GM19035 (cell line): Measurements from ENCODE around the gene HACD2.
A peak's percentile ranks its signal among the peaks of the same experiment; 100 is the strongest.

ENCODE experiments used
- ATAC-seq: cut with Tn5 transposase; IDR thresholded peaks from one replicate; pipeline ENCODE4 v1.9.1; 2021; ENCODE audit not compliant: unreplicated experiment

The HACD2 gene, protein sequence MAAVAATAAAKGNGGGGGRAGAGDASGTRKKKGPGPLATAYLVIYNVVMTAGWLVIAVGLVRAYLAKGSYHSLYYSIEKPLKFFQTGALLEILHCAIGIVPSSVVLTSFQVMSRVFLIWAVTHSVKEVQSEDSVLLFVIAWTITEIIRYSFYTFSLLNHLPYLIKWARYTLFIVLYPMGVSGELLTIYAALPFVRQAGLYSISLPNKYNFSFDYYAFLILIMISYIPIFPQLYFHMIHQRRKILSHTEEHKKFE

DNA sequence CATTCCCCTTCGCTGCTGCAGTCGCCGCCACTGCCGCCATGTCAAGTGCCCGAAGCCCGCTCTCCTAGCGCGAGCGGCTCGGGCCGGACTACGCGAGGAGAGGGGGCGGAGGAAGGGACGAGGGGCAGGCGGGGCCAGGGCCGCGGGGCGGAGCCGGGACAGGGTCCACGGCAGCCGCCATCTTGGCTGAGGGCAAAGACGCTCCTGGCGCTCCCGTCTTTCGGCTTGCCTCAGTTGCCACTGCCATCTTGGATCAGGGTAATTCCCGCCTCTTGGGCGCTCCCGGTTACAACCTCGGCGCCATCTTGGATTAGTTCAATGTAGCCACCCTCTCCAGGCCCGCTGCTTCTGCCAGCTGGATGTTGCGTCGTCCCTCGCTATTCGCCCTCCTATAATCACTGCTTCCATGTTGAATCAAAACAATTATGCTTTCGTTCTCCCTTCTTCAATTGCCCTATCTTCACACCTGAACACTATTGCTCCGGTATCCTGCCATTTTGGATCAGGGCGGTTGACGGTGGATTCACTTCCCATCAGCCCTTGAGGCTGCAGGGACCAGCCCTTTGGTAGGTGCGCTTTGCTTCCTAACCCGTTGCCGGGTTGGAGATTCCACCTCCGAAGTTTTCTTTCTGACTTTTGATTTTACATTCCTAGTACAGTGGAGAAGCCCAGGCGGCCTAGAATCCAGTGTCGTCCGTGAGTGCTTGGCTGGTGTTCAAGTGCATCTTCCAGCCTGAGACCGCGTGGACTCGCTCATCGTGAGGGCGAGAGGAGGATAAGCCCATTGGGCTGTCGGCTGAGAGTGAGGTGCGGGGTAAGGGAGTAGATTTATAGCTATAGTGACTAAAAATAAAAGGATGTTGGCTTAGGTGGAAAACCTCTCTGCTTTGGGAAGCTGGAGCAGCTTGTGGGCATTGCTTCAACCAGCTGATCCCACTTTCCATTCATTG, at the start of gene HACD2:
HACD2 (minus strand) TSS at position 66 of the 950 bp plus-strand sequence; CDS start at position 40, 26 bp downstream.
- peak; percentile 94 for ATAC-seq

DNA sequence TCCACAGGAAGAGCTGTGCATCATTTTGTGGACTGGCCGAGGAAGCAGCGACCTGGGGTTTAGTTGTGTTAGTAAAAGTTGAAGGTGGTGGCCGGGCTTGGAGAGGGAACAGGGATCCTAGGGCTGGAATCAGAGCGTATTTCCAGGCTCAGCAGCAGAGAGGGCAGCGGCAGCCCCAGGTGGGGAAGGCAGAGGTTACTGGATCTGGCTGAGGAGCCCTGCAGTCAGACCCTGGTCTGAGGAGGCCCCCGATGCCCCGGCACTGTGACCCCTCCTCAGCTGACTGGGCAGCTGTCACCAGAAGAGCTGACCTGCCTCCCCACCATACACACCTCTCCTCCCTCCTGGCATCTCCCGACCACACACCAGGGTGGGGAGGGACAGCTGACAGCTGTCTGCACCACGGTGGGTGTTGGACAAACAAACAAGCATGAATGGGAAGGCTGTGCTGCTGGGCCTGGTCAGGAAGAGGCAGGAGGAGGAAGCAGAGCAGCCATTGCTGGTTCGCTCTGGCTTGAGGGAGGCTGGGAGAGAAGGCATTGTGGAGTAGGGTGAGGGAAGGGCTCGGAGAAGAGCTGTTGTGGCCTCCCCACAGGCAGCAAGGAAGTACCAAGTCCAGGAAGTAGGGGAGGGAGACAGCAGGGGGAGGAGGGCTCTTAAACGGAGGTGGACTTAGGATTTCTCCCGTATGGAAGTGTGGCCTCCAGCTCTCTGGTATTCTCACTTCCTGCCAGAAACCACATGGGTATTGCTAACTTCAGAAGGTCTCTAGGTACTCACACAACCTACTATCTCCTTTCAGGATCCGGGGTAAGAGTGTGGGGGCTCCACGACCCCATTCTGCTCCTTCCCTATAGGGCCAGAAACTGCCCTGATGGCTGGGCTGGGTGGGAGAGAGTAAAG, 49.5 kb upstream of the HACD2 start:
- ATAC-seq, result no peak

DNA sequence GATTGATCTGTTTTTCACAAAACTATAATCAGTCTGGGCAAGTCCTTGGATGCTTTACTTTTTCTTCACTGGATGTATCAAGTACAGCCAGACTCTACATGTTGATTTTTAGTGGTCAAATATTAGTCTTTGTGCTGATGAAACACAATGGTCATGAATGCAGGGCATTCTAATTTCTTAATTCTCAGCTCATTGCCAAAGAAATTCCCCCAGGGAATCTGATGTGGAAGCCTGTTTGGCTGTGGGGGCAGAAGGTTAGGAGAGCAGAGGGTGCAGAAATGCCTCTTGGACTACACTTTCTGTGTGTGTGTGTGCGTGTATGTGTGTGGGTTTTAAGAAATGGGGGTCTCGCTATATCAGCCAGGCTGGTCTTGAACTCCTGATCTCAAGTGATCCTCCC, 48.7 kb upstream of the HACD2 start:
- no peak for ATAC-seq

DNA sequence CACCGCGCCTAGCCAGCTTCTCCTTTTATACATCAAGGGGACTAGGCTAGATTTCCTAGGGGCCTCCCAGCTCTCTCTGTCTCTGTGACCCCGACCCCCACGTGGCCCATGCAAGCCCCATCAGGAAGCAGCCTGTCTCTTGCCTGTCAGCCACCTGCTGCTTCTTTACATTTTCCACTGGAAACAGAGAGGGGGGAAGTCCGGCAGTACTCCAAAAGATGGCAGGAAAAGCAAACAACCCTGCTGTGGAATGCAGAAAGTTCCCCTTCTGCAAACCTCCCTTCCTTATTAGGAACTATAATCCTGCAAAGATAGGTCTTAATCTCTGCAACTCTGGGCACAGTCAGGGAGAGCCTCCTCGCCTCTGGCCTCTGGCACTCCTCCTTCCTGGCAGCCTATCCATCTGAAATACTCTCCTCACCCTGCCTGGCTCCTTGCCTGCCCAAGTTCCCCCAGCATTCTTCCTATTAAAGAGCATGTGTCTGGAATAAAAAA, 47.4 kb upstream of the HACD2 start:
- ATAC-seq, result no peak

DNA sequence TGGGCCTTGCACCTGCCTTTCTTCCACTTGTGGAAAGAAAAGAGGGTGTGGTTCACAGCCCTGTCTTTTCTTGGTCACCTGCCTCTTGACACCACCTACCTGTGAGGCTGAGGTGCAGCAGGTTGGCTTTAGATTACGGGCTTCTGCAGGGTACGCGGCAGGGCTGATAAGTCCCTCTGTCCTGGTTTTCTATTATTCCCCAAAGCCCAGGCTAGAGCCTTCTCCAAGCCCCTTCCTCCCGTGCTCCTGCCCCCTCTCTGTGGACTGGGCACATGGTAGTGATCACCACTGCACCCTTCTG, 44.8 kb upstream of the HACD2 start:
- ATAC-seq, result no peak

DNA sequence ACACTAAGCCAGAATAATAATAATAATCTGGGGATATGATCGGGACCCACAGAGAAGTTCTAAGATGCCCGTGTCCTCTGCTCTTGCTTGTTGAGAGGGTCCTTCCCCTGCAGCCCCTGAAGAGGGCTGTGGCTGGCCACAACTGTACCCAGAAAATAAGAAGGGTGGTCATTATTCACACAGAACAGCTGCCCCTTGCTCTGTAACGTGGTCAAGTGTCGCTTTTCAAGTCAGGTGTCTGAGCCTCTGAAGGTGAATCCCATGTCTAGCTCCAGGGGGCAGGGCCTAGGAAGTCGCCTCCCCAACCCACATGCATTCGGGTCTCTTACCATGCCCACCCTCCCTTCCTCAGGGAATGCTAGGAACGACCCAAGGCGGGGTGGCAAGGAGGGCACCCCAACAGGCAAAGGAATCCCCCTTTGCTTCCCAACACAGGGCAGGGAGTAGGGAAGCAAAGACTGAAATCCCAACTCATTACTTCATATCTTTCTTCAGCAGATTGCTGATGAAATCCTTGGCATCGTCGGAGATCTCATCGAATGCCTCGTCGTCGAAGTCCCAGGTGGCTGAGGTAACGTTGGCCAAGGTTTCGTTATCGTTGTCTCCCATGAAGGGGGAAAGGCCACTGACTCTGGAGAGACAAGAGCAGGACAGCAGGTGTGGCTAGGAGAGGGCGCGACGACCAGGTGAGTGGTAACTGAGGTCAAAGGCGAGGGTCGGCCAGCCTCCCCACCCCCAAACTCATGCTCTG, 44.3 kb upstream of the HACD2 start:
- no peak for ATAC-seq

DNA sequence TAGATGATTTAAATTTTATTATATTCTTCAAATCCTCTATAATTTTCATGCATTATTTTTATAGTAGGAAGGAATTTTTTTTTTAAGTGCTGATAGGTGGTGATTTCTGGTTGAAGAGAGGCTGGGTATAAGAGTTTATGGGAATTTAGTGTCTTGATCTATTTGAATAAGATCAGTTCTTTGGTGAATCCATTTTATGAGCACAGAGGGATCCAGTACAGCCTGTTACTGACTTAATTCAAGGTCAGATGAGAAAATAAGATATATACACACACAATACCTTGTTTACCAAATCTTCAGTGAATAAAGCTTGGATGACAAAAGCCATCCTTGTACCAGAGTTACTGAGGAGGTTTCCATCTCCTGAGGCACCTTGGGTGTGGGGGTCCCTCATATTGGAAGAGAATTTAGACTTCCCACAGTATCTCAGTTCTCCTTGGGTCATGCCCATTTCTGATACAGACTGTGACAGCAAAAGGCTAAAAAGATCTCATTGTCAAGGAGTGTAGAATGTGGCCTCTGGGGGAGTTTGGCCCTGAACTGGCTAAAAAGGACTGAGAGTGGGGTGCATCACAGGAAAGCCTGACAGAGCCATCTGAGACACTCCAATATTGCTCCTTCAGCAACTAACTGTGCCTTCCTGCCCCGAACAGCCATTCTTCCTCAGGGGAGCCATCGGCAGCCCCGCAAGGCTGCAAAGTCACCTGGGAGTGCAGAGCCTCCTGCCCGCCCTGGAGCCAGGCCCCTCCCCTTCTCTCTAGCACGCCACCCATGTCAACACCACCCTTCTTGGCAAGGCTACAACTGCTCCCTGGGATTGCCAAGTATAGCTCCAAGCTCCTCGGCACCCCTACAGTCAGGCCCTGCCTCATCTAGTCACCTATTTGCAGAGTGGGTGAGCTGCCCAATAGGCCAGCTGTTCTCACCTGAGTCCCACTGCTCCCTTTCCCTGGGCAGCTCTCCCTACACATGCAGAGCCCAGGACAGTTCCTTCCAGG, 43.1 kb upstream of the HACD2 start:
- ATAC-seq, result no peak

DNA sequence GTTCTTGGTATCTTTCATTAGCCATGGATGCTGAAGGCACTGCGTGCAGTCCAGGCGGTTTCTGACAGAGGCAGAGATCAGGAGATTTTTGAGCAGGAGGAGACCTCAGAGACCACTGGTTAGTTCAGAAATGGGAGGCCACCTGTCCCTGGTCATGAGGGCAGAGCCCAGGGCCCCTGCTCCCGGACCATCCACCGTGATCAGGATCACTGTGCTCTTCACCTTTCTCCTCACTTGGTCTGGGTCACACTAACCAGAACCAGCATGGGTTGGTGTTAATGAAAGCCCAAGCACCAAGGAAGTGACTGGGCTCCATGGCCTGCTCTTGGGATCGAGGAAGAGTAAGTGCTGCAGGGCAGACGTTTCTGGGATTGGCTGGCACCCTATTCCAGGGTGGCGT, 42.0 kb upstream of the HACD2 start:
- ATAC-seq, result no peak

DNA sequence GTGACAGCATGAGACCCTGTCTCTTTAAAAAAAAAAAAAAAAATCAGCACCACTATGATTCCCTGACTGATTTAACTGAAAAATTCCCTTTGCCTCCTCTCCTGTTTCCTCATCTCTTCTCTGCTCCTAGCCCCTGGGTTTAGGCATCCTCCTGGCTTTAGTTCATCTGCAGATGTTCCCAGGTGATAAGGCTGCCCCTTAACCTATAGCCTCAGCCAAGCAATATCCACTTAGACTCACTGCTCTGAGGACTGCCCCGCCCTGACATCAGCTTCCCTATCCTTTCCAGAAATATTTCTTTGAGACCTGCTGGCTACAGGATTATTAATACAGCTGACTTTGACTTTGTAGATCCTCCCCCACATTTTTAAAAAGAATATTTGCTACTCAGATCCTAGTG, 39.4 kb upstream of the HACD2 start:
- no peak for ATAC-seq

DNA sequence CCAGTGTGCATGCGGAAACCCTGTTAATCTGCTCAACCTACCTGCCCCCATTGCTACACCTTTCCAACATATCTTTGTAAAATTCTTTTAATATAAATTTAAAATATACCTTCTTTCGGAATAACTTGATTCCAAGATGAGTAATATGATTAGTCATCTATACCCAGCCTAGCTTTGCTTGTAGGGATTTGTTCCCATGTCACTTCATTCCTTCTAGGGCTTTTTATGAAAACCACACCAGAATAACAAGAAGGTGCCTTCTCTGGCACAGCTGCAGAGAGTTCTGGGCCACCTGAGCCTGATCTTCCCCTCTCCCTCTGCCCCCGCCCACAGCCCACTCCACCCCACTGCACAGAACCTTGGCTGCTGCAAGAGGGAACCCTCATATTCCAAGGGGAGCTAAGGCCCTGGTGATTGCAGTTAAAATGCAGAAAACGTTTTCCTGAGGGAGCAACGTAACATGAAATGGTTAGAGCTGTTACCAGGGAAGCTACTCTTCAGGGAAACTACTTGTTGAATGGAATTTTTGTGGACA, 38.6 kb upstream of the HACD2 start:
- ATAC-seq, result no peak

DNA sequence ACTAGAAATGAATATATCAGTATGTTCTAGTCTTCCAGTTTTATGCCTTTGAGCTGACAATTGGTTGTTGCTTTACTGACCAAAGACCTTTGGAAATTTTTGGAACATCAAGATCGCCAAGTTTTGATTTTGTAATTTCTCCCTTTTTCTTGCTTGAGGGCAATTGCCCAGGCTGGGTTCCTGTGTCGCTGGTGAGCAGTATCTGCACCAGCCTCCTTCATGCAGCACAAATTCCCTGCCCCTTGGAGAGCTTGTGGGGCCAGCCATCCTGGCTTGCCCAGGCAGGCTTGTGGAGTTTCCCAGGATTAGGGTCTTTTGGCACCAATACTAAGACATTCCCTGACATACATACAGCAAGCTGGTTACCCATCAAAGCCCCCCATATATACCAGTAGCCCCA, 37.9 kb upstream of the HACD2 start:
- ATAC-seq, result no peak

DNA sequence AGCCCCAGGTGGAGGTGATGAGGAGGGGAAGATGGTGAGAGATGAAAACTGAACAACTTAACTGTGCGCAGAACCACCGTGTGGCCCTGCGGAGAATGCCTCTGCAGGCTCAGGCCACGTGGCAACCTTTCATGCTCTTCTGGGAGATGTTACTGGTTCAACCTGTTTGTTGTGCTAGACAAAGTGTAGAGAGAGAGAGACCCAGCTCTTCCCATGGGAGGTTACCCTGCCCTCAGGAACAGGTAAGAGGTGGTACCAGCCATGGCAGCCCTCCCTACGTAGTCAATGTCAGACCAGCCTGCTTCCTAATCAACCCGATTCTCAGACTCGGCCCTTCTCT, 37.0 kb upstream of the HACD2 start:
- ATAC-seq, result no peak

DNA sequence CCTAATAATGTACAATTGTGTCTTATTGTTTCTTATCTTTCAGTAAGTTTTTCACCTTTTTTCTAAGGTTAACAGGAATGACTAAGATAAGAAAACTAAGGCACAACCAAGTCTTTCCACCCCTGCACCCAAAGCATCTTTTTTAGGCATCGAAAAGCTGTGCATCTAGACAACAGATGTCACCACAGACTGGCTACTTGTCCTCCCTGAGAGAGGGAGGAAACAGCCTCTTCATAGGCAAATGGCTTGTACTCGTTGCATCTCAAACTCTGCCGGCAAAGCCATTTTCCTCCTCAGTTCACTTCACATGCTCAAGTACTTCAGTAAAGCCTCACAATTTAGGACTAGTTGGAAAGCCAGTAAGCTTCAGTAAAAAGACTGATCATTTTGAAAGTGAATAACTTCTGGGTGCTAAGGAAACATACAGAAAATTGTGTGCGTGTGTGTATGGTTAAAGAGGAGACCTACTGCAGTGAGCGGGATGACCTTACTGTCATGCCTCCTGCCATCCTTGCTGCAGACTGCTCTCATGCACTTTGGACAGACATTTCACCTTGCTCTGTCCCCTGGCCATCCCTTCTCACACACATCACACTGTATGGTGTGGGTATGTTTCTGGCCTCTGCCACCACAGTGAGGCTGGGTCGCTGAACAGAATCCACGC, 36.5 kb upstream of the HACD2 start:
- no peak for ATAC-seq

DNA sequence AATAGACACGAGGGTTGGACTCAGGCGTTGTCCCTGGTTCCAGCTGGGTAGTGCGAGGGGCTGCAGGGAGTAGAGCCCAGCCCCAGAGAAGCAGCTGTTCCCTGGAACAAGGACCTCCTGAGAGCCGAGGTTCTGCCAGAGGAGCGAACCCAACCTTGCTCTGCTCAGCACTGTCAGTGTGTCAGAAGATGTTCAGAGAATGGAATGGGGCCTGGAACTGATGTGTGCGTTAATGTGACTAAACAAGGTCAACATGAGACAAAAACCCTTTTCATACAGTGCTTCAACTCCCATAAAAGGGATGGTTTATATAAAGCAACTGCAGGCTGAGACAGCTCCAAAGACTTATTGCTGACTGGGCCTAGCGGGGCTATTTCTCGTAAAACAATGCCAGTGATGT, 35.5 kb upstream of the HACD2 start:
- ATAC-seq, result no peak

DNA sequence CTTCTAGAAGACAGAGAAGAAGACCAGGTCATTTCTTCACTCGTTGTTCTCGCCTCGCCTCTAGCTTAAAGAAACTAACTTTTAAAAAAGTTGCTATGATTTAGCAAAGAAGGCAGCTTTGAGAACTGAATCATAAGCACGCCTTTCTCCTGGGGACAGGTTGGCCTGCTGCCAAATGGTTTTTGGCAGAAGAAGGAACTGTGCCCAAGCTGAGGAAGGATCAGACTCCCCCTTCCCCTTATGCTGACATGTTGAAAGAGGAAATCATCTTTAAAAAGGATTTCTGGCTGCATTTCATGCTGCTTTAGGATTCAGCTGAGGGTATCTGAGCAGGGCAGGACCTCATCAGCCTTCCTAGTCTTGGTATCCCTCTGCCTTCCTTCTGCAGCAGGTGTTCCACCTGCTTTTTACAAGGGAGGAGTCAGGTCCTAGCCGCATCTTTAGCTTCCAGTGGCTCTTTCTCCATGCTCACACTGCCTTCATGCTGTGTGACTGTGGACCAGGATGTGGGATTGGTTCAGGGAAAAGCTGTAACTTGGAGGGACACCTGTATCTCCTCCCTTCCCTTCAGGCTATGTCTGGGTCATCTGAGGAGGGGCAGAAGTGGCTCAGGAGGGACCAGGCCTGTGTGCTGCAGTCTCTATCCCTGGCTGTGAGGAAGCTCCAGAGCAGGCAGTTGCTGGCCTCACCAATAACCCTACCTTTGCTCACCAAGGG, 34.1 kb upstream of the HACD2 start:
- ATAC-seq, result no peak

DNA sequence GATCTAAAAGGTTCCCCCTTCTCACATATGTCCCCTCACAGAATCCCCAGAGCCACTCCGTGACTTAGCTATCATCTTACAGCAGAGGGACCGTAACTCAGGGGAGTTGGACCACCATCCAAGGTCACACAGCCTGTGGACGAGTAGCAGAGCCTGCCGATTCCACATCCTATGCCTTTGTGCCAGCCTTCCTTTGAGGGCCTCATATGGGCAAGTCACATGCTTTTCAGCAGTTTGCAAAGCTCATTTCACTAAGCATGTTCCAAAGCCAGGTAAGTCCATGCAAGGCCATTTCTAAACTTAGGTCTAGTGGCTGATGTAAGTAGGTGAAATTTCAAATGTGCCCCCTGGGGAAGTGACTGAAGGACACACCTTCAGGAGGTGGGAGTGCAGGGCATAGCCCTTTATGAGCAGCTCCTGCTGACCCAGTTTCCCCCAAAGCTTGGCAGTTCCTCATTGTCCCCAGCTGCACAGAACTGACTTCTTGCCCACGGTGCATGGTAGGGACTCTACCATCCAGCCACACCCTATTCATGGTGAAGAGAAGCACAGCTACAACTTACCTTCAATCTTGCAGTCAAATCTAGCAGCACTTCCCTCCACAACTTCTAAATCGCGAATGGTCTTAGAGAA, 33.3 kb upstream of the HACD2 start:
- no peak for ATAC-seq

DNA sequence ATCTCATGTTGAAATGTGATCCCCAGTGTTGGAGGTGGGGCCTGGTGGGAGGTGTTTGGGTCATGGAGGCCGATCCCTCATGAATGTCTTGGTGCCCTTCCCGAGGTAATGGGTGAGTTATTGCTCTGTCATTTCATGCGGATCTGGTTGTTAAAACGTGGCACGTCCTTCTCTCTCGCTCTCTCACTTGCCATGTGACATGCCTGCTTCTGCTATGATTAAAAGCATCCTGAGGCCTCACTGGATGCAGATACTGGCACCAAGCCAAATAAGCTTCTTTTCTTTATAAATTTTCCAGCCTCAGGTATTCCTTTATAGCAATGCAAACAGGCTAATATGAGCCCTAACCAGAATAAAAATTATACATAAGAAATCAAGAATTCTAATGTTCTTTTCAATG, 31.7 kb upstream of the HACD2 start:
- no peak for ATAC-seq

DNA sequence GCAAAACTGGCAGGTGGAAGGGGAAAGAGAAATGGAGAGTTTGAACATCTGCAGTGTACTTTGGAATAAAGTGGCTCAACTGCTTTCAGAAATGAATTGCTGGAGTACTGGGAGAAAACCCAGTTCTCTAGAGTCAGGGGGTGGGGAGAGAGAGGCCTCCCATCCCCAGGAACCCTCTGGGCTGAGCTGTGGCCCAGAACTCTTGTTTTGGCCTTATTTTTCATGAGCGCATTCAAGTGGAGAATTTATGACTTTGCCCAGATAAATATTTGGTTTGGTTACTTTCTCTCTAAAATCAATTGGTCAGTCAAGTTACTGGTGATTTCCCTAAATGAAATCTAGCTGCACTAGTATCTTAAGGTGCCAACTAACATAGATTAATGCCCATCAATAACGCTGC, 28.7 kb upstream of the HACD2 start:
- ATAC-seq, result no peak
